Fibroblast of mammary gland (primary cell): ENCODE measurements around the gene U2AF2.

Experiments
- DNase-seq: peaks from one replicate; pipeline ENCODE4 v3.0.0-alpha.2; 2010; ENCODE audit warnings: low read depth
- H3K4me3 ChIP-seq: 2 replicates; pipeline ENCODE4 v1.5.1; 2011; ENCODE audit warnings: low read depth, mild to moderate bottlenecking, low read length, moderate library complexity; ENCODE audit not compliant: control insufficient read depth
- TF ChIP-seq, protein P1 (sequence below): conservative IDR thresholded peaks from 2 replicates; pipeline ENCODE4 v1.5.1; 2011; ENCODE audit warnings: low read depth, low read length, inconsistent platforms; ENCODE audit not compliant: control insufficient read depth, insufficient read depth

U2AF2 gene

GRCh38 chr19:55666343-55667005, 11.6 kb downstream of the U2AF2 start:
- no peak overlapping the region for H3K4me3 ChIP-seq
- TF ChIP-seq, protein P1, sequence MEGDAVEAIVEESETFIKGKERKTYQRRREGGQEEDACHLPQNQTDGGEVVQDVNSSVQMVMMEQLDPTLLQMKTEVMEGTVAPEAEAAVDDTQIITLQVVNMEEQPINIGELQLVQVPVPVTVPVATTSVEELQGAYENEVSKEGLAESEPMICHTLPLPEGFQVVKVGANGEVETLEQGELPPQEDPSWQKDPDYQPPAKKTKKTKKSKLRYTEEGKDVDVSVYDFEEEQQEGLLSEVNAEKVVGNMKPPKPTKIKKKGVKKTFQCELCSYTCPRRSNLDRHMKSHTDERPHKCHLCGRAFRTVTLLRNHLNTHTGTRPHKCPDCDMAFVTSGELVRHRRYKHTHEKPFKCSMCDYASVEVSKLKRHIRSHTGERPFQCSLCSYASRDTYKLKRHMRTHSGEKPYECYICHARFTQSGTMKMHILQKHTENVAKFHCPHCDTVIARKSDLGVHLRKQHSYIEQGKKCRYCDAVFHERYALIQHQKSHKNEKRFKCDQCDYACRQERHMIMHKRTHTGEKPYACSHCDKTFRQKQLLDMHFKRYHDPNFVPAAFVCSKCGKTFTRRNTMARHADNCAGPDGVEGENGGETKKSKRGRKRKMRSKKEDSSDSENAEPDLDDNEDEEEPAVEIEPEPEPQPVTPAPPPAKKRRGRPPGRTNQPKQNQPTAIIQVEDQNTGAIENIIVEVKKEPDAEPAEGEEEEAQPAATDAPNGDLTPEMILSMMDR, result no peak
- no peak for DNase-seq

- DNase-seq, result no peak
- TF ChIP-seq, protein P1, result no peak
- H3K4me3 ChIP-seq, result no peak overlapping the region
Measured at GRCh38 chr19:55667006-55667381, 12.2 kb downstream of the U2AF2 start.

GRCh38 chr19:55667511-55667910, 12.7 kb downstream of the U2AF2 start:
- TF ChIP-seq, protein P1, result no peak
- no peak overlapping the region for H3K4me3 ChIP-seq
- DNase-seq, result no peak

DNA sequence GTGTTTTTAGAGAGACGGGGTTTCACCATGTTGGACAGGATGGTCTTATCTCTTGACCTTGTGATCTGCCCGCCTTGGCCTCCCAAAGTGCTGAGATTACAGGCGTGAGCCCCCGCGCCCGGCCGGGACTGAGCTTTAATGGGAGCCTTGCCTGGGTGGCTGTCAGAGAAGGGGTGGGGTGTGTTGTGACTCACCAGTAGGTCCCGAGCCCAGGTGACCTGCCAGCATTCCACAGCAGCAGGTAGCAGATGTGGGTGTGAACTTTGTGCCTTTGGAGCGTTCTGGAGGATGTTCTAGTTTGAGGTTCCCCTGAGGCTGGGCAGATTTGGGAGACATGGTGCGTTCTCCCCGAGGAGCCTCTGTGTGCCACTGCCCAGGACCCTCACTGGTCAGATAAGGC, 13.1 kb downstream of the U2AF2 start:
- H3K4me3 ChIP-seq, result no peak overlapping the region
- DNase-seq, result no peak
- TF ChIP-seq, protein P1, result no peak

DNA sequence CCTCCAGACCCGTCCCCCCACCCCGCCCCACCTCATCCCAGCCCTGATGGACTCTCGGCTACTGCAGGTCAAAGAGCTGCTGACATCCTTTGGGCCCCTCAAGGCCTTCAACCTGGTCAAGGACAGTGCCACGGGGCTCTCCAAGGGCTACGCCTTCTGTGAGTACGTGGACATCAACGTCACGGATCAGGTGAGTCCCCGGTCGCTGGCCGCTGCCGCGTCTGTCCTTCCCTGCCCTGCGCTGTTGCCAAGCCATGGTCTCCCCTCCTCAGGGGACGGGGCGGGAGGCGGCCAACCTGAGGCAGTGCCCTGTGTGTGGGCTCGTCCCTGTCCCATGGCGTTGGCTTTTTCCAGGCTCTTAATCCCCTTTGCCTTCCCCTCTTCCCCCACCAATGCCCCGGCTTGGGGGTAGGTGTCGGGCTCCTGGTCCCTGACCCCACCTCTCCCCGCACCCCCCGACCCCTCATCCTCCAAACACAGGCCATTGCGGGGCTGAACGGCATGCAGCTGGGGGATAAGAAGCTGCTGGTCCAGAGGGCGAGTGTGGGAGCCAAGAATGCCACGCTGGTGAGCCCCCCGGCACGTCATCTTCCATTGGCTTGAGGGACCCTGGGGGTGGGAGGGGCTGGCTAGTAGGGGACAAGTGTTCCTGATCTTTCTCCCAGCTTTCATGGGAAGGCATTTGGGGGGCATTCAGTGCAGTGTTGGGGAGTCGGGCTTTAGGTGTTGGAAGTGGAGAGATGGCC, 13.9 kb downstream of the U2AF2 start:
- no peak overlapping the region for H3K4me3 ChIP-seq
- no peak for DNase-seq
- TF ChIP-seq, protein P1, result no peak

GRCh38 chr19:55669418-55670279, 14.8 kb downstream of the U2AF2 start:
- TF ChIP-seq, protein P1, result no peak
- H3K4me3 ChIP-seq, result no peak overlapping the region
- DNase-seq, result no peak
